OCI-LY3 (cell line): ENCODE results near the gene PMF1.

Experiments
- H2AFZ ChIP-seq: fragments of 200-600, 300-600 bp; shearing (Covaris generic); 2 replicates; pipeline ENCODE4 v1.6.0; 2014; ENCODE audit warnings: antibody characterized with exemption, low read depth, low read length
- H3K27ac ChIP-seq: fragments of 200-600, 300-600 bp; sonication (generic); 2 replicates; pipeline ENCODE4 v1.5.1; 2014; ENCODE audit warnings: mild to moderate bottlenecking, low read length, moderate library complexity, mixed read lengths
- H3K27me3 ChIP-seq: fragments of 200-600, 300-600 bp; sonication (generic); 2 replicates; pipeline ENCODE4 v1.6.1; 2014; ENCODE audit warnings: low read depth, low read length, mixed read lengths
- H3K36me3 ChIP-seq: fragments of 200-600, 300-600 bp; sonication (generic); replicated peaks from 2 replicates; pipeline ENCODE3; 2014; ENCODE audit warnings: low read depth, low read length, mixed read lengths
- H3K4me1 ChIP-seq: fragments of 300-600, 200-600 bp; sonication (generic); 2 replicates; pipeline ENCODE4 v1.6.1; 2014; ENCODE audit warnings: low read length, mixed read lengths
- H3K4me2 ChIP-seq: fragments of 200-600, 300-600 bp; sonication (generic); 2 replicates; pipeline ENCODE4 v1.6.1; 2014; ENCODE audit warnings: low read length, mixed read lengths
- H3K4me3 ChIP-seq: fragments of 300-600, 200-600 bp; sonication (generic); 2 replicates; pipeline ENCODE4 v1.5.1; 2014; ENCODE audit warnings: antibody characterized with exemption, mild to moderate bottlenecking, low read length, moderate library complexity
- H3K79me2 ChIP-seq: fragments of 300-600, 200-600 bp; shearing (Covaris generic); 2 replicates; pipeline ENCODE4 v1.6.1; 2014; ENCODE audit warnings: mild to moderate bottlenecking, low read length, mixed read lengths
- H3K9ac ChIP-seq: fragments of 300-600, 200-600 bp; shearing (Covaris generic); 2 replicates; pipeline ENCODE4 v1.6.0; 2014; ENCODE audit warnings: mild to moderate bottlenecking, low read length, moderate library complexity
- H3K9me3 ChIP-seq: fragments of 200-600, 300-600 bp; shearing (Covaris generic); 2 replicates; pipeline ENCODE4 v1.6.1; 2014; ENCODE audit warnings: low read length, mixed read lengths; ENCODE audit not compliant: insufficient read depth
- H4K20me1 ChIP-seq: fragments of 200-600, 300-600 bp; sonication (generic); 2 replicates; pipeline ENCODE4 v1.6.1; 2016; ENCODE audit warnings: low read length, mixed read lengths; ENCODE audit not compliant: insufficient read depth
- EZH2phosphoT487 ChIP-seq: fragments of 200-600 bp; shearing (Covaris generic); IDR thresholded peaks from 2 replicates; pipeline ENCODE4 v1.6.1; 2018; ENCODE audit warnings: antibody characterized with exemption, mixed run types, low read depth
- TF ChIP-seq, protein P1 (sequence below): fragments of 200-600, 300-600 bp; sonication (generic); IDR thresholded peaks from 2 replicates; pipeline ENCODE4 v1.5.1; 2014; ENCODE audit warnings: antibody characterized with exemption, low read length, low read depth

Gene PMF1

DNA sequence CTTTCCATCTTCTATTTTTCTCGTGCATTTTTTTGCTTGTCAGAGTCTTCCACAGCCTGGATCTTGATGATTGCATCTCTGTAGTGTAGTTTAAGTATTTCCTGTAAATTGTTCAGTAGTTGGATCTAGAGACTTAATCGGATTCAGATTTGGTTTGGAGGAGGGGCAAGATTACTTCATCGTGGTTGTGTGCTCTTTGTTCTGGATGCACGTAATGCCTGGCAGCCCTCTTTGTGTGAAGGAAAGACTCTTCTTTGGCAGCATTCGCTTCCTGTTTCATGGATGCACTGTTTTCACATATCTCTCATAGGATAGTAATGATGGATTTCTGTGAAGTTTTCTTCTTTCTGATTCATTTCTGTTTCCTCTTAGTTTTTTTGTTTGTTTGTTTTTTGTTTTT lies 45.3 kb upstream of the PMF1 start:
- H3K4me2 ChIP-seq: no peak overlapping the region
- no peak overlapping the region for H3K4me3 ChIP-seq
- no peaks in the 10 kb centered on the region for H3K9me3 ChIP-seq
- H3K79me2 ChIP-seq: no peaks in the 10 kb centered on the region
- no peak overlapping the region for H2AFZ ChIP-seq
- H4K20me1 ChIP-seq: no peaks in the 10 kb centered on the region
- peaks cover 12% of the 10 kb centered on the region for H3K36me3 ChIP-seq
- H3K4me1 ChIP-seq: peaks cover 5% of the 10 kb centered on the region; the same call in 1 of the 2 replicates
- no peak overlapping the region for H3K27ac ChIP-seq
- H3K27me3 ChIP-seq: no peaks in the 10 kb centered on the region
- TF ChIP-seq, protein P1, sequence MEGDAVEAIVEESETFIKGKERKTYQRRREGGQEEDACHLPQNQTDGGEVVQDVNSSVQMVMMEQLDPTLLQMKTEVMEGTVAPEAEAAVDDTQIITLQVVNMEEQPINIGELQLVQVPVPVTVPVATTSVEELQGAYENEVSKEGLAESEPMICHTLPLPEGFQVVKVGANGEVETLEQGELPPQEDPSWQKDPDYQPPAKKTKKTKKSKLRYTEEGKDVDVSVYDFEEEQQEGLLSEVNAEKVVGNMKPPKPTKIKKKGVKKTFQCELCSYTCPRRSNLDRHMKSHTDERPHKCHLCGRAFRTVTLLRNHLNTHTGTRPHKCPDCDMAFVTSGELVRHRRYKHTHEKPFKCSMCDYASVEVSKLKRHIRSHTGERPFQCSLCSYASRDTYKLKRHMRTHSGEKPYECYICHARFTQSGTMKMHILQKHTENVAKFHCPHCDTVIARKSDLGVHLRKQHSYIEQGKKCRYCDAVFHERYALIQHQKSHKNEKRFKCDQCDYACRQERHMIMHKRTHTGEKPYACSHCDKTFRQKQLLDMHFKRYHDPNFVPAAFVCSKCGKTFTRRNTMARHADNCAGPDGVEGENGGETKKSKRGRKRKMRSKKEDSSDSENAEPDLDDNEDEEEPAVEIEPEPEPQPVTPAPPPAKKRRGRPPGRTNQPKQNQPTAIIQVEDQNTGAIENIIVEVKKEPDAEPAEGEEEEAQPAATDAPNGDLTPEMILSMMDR: no peak
- no peak for TF ChIP-seq EZH2phosphoT487
- no peak overlapping the region for H3K9ac ChIP-seq

GRCh38 chr1:156172696-156173470 lies 39.9 kb upstream of the PMF1 start:
- Histone ChIP-seq H3K79me2 (no peaks in the 10 kb centered on the region), H2AFZ (no peak overlapping the region), H3K4me3 (no peak overlapping the region), H3K27me3 (no peaks in the 10 kb centered on the region), H3K4me1 (peaks cover 15% of the 10 kb centered on the region), H3K9ac (no peak overlapping the region), H3K4me2 (no peak overlapping the region), H3K27ac (no peak overlapping the region), H3K9me3 (no peaks in the 10 kb centered on the region), H3K36me3 (peaks cover 4% of the 10 kb centered on the region), H4K20me1 (no peaks in the 10 kb centered on the region)
- TF ChIP-seq, protein P1: no peak
- TF ChIP-seq EZH2phosphoT487: no peak

- Histone ChIP-seq H2AFZ (no peak overlapping the region), H3K27me3 (no peaks in the 10 kb centered on the region), H3K79me2 (no peaks in the 10 kb centered on the region), H3K27ac (no peak overlapping the region), H4K20me1 (no peaks in the 10 kb centered on the region), H3K9me3 (no peaks in the 10 kb centered on the region), H3K4me3 (no peak overlapping the region), H3K36me3 (peaks cover 4% of the 10 kb centered on the region), H3K9ac (no peak overlapping the region), H3K4me2 (no peak overlapping the region), H3K4me1 (peaks cover 27% of the 10 kb centered on the region)
- no peak for TF ChIP-seq EZH2phosphoT487
- TF ChIP-seq, protein P1: no peak
Measured at GRCh38 chr1:156176610-156177210, 36.1 kb upstream of the PMF1 start.

DNA sequence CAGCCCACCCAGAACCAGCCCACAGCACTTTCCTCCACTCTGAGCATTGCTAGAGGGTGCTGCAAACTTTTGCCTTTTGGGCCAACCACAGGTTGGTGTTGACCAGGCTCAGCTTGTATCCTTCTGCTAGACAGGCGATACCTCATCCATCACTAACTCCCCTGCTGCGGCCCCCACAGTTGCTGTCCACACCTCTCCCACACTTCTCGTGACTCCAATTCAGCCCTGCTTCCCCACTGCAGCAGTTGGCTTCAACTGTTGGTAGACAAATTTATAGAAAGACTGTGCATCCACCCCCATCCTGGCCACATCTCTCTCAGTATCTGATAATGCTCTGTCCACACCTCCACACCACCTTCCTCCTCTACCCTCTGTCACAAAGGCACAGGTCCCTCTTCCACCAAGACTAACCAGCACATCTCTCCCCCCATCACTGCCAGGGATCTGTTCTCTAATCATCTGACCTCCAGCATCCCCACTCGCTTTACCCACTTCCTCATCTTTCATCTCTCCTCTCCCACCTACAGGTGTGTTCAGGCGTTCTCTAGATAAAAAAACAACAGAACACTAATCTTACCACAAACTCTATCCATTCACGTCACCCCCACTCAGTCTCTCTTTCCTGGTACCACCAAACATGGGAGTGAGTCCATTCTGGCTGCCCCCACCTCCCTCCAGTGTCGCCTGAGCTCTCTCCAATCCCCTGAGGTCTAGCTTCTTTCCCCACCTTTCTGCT lies 34.7 kb upstream of the PMF1 start:
- Histone ChIP-seq H3K4me3 (no peak overlapping the region), H3K4me1 (peaks cover 27% of the 10 kb centered on the region), H3K27me3 (no peaks in the 10 kb centered on the region), H3K9ac (no peak overlapping the region), H3K36me3 (peaks cover 4% of the 10 kb centered on the region), H4K20me1 (no peaks in the 10 kb centered on the region), H3K9me3 (no peaks in the 10 kb centered on the region), H3K27ac (no peak overlapping the region), H2AFZ (no peak overlapping the region), H3K4me2 (peak overlapping the region; percentile 26), H3K79me2 (no peaks in the 10 kb centered on the region)
- TF ChIP-seq EZH2phosphoT487: no peak
- TF ChIP-seq, protein P1: no peak
